ENCODE measurements around the gene FOXC1.

FOXC1 gene

DNA sequence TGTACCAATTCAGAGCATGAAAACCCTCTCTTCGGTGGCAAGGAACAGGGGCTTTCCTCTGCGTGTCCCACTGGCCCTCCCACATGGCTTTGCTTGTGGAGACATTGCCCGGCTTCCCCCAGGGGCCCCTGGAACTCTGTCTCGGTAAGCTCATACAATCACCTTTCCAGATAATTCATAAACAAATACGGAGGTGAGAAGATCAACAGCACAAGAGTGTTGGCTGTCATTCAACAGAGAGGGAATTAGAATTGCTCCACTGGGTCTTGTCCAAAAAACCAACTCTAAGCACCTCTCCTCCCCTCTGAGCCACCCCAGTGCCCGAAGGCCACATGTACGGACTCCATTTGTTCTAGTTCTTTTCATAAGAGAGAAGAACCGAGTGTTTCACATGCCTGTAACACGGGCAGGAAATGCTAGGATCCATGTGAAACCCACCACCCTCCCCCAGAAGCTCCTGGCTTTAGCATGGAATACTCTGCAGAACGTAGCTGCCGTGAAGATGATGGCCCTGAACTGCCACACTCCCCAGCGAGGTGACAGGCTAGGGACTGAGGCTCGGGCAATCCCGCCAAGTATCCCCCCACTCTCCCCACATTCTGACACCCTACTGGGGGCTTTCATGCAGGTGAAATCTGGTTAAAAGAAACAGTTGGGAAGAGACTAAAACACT lies 24.6 kb upstream of the FOXC1 start:
- DNase-seq (ENCODE audit: low read depth) = no peak

DNA sequence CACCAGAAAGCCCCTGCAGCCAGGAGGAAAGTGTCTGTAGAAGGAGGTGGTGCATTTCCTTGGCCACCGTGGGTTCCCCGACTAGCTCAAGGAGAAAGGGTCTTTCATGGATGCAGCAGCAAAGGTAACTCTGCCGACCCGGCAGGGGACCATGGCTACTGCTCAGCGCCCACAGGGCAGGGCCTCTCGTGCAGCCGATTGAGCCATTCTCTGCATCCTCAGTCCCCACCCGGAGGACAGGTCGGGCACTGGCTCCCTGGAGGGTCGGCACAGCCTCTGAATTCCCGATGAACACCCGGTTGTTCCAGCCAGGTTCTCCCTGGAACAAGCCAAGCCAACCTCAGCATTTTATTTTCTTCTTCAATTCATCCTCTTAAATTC lies 24.1 kb upstream of the FOXC1 start:
- DNase-seq (ENCODE audit: low read depth) = no peak

DNA sequence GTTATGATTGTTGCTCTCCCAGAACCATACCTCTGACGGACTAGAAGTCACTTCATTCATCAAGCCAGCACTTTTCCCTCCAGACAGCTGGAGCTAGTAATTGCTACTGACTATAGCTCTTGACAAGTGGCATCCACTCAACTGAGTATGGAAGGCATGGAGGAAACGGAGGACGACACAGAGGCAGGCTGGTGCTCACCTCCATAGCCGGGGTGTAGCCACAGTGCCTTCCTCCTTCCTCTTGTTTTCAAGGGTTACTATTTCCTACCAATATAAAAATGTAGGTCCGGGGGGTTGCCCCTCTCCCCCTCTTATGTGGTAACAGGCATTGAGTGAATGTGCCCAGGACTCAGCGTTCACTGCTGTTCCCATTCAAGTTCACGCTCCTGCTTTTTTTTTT lies 23.5 kb upstream of the FOXC1 start:
- no peak for DNase-seq (ENCODE audit: low read depth)

DNA sequence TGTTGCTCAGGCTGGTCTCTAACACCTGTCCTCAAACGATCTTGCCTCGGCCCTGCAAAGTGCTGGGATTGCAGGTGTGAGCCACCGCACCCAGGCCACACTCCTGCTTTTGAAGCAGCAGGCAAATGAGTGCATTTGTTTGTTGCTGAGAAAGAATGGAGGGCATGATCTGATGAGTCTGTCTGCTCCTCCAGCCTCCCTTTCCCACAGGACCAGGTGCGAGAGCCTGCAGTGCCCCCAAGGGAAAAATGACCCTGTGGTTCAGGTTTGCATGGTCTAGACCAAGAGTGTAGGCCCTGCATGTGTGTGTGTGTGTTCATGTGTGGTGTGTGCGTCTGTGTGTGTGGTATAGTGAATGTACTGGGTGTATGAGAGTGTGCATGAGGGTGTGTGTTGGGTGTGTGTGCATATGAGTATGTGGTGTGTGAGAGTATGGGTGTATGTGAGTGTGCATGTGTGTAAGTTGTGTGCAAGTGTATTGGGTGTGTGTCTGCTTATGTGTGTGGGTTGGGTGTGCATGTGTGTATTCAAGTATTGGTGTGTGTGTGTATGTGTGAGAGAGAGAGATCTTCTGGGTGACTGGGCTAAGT lies 22.8 kb upstream of the FOXC1 start:
- DNase-seq (ENCODE audit: low read depth) = no peak

DNA sequence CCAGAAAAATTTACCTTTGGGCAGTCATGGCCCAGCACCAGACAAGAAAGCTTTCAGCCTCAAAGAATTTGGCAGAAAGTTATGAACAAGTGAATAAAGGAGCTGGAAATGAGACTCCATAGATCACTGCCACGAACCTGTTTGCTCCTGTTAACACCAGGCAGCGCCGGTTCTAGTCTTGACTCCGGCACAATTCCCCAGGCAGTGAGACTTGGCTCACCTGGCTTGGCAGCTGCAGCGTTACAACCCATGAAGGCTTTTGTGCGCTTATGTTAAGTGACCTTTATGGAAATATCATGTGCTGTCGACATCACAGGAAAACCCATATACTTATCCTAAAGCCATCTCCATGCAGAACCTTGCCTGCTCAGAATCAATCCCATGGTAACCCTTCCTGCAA lies 22.2 kb upstream of the FOXC1 start:
- DNase-seq (ENCODE audit: low read depth) = no peak

DNA sequence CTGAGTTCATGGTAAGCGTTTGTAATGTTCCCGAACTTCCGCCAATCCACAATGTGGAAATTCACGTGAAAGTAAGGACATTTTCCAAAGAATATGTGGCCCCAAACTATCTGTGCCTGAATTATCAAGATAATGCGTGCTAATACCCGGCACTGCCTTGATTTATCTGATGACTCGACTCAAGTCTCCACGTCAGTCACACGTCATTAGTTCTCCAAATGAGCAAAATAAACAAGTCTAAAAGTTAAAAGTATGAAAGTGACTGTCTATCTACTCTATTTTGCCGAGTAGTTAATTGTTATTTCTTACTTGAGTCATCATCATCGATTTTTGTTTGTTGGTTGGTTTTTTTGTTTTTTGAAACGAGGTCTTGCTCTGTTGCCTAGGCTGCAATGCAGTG lies 21.7 kb upstream of the FOXC1 start:
- no peak for DNase-seq (ENCODE audit: low read depth)

DNA sequence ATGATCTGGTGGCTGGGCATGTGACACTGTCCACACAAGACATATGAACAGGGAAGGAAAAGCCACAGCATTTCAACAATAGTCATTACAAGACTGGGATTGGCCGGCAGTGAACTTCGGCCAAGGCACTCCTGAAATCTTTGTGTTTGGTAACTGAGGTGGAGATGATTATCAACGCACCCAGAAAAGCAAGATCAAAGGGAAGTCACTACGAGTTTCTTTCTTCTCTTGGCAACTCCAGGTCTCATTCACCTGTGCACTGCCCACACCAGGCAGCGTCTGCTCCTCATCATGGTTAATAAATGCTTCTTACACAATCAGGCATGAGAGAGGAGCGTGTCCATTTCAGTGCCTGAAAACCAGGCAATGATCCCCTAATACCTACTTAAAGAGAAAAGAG lies 20.5 kb upstream of the FOXC1 start:
- DNase-seq (ENCODE audit: low read depth) = no peak

DNA sequence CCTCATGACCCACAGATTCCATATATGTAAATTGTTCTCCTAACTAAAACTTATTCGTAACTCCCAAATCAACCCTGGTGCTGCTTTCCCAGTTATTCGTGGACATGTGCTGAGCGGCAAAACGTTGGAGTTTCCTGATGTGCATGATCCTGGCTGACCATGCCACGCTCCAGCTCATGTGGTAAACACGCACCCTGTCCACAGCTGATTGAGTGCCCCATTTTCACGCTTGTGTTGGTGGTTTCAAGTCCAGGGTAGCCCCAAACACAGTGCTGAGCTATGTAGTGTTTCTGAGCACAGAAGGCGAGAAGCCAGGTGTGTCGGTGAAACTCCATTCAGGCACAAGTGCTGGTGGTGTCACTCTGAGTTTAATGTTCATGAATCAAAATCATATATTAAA lies 19.1 kb upstream of the FOXC1 start:
- DNase-seq (ENCODE audit: low read depth) = no peak

DNA sequence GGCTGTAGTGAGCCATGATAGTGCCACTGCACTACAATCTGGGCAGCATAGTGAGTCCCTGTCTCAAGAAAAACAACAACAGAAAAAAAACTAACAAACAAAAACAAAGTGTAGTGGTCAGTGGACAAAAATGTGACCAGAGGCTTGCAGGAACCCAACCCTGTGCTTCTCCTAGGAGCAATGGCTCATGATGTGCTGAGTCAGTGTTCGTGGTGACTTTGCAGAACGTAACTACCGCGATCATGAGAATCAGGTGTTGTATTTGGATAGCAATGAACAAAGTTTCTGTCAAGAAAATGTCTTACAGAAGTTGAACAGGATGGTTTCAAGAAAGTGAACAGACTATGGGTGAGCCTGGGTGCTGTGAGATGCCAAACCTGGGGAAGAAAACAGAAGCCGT lies 18.5 kb upstream of the FOXC1 start:
- no peak for DNase-seq (ENCODE audit: low read depth)

DNA sequence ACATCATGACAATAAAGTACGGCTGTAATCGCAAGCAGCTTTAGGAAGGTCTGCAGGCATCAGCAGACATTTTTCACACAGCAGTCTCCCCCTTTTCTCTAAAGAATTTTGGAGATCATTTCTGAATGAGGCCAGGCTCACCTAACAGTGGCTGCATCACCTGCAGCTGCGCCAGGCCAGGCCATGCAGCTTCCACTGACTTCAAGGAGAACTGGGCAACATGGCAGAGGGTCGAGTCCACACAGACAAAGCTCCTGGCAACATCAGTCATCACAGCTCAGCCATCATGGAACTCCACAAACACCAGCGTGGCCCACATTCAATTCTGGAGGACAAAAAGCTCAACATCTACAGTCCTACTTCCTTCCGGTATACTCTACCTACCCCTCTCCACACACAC lies 17.8 kb upstream of the FOXC1 start:
- no peak for DNase-seq (ENCODE audit: low read depth)

DNA sequence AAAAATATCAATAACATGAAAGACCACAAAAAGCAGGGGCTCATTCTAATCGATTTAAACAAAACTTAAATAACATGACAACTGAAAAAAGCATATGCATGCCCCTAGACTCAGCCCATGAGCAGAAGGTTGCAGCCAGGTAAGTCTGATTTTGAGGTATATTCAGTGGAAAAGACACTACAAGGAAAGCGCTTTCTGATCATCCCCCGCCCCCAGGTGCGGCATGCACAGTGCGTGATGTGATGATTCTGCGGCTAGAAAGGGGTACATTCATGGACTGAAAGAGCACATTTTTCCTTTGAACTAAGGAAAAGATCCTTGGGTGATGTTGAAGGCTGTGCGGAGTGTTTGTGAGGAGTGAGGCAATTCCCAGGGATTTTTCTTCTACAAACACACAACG lies 16.9 kb upstream of the FOXC1 start:
- DNase-seq (ENCODE audit: low read depth) = no peak

DNA sequence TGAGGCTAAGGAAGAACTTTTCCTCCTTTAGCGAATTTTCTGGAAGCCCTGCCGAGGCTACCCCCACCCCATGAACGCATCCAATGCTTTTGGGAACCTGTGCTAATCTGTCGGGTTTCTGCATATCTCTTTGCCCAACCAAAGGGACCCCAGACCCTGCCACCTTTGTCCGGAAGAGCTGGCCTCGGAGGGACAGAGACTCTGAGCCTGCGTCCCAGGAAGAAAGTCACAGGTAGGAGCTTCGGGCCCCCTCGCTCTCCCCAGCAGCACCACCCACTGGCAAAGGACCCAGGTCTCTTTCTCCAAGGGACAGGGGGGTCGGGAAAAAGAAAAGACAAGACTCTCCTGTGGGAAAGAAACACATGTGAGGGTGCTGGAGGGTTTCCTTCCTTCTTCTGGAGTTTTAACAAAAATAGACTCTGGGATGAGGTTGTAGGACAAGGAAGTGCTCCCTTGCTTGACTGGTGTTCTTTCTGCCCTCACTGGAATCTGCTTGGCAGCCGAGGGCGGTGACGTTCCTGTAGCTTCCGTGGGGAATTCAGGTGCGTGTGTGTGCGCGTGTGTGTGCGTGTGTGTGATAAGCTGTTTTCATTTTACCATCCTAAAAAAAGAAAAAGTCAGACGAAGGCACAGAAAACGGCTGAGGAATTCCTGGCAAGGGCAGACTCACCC lies 16.3 kb upstream of the FOXC1 start:
- no peak for DNase-seq (ENCODE audit: low read depth)

DNA sequence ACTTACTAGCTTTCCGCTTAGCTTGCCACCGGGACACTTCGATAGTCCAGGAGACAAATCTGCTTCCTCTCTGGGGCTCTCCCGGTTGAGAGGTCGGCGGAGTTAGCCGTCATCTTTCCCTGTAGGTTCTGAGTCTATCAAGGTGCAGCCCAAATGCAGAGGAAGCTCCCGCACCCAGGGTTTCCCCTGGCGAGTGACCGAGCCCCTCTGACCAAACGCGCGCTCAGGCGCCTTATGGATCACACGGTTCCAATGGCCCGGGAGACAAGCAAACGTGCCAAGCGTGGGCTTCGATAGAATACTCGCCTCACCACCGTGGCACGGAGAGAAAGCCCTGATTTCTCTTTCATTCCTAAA lies 15.8 kb upstream of the FOXC1 start:
- no peak for DNase-seq (ENCODE audit: low read depth)

DNA sequence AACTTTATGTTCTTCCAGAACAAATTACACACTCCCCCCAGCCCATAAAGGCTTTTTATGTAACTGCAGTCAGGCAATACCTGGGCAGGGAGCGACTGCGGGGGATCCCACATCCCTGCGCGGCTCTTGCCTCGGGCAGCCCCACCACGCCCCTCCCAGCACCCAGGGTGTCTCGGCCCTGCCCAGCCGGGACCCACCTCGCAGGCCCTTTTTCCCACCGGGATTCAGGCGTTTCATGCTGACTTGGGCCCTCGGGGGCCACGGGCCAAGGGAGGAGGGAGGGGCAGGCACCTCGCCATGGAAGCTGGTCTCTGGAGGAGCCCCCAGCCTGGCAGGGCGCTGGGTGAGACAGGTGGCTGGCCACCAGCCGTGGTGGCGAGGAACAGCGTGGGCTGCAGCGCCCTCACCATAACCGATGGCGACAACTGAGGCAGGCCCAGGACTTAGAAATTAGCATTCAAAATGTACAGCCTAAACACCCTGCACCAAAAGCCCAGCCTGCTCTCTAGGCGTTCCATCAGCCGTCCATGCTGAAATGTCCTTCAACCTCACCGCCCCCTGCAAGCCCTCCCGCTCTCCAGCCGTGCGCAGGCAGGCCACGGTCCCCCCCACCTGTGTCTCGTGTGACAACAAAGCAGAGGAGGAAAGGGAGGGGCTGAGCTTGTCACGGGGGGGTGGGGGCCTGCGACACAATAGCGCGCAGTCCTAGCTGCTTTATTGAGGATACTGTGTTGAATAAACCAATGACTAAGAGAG lies 15.1 kb upstream of the FOXC1 start:
- DNase-seq (ENCODE audit: low read depth) = no peak

DNA sequence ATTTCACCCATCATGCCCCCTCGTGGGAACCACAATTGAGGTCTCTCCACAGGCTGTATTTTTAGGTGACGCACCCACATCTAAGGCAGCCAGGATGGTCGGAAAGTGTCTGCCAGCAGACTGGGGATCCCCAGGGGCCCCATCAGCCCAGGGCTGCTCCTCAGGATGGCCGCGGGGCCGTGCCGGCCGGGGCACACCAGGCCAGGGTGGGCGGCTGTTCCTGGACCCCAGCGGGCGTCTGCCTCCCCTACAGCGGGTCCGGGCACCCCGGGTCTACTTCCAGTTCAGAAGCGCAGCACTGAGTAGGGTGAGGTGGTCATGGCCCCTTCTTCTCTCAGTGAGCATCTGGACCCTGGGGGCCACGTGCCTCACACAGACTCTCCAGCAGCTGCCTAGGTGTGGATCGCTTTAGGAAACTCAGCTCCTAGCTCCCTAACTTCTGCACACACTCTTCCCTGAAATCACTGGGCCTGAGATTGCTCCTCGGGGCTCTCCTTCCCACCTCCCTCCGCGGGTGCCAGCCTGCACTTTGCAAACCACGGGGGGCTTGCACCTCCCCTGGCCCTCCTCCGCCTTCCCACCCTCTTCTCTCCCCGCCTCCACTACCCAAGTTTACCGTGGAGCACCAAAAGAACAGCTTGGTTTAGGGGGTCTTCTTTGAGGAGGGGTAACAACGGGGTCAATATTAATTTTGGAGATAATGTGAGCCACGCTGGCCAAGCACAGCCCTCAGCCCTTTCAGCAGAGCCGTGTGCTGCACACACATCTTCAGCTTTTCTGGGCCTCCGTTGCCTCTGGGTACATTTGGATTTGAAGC lies 14.2 kb upstream of the FOXC1 start:
- DNase-seq (ENCODE audit: low read depth) = no peak

DNA sequence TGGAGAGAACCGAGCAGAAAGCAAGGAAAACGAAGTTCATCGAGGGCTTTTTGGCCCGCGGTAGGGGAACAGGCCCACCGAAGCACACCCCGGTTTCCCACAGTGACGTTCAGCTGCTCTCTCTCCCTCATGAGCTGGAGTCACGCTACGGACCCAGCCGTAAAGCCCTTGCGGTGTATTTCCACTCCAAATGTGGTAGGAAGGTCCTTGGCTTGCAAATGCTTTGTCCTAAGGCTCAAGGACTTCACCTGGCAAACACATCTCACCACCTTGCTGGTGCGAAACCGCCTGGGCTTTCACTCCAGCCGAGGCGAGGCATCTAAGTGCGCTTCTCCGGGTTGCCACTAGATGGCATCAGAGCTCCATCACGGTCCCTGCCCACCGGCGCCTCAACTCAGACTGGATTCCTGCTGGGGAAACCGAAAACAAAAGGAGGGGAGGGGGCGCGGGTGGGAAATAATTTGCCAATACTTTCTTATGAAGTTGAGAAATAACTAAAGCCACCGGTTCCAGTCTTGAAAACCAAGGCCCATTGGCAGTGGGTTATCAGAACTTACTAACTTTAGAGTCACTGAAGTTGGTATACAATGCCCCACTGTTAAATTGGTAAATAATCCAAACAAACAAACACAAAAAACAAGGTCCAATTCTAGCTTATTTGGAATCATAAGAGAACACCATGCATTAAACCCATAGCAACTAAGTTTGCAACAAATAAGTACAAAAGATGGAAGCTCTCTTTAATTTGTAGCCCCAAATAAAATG lies 13.4 kb upstream of the FOXC1 start:
- DNase-seq (ENCODE audit: low read depth) = peak; percentile 32

DNA sequence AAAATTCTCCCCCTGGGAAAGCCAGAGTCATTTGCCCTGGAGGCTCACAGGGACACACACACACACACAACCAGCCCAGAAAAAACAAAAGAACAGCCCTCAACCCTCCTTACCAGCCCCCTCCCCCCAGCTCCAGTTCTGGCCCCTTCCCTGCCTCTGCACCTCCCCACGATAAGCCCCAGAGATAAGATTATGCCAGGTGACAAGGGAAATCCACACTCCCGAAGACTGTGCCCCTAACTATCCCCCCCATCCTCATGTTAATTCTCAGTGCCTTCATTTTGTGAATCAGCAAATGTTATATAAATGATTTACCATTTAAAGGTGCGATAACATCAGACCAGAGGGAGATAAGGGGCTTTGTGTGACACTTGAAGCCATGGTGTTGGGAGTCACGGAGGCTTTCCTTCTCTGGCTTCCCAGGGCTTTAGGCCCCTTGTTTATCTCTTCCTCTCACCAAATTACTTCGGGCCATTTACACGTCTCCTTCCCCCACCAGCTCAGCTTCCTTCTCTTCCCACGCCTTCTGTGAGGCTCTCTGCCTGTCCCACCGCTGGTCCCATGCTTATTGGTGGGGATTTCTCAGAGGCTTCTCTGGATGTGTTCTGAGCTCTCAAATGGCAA lies 12.5 kb upstream of the FOXC1 start:
- DNase-seq (ENCODE audit: low read depth) = no peak

DNA sequence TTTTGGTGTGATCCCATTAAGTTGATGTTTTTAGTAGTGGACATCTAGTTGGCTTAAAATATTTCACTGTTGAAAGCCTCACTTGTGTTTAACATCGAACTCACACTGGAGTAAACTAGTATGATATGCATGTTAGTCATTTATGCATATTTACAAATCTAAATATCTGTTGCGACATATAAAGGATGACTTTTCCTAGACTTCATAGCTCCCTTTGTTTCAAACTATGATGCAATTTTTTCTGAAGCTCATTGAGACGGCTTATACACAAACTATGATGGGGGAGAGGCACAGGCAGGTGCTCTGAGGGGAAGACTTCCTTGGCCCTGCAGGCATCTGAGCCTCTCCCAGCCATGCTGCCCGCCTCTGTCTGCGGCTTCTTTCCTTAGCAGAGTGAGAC lies 11.8 kb upstream of the FOXC1 start:
- DNase-seq (ENCODE audit: low read depth) = no peak

DNA sequence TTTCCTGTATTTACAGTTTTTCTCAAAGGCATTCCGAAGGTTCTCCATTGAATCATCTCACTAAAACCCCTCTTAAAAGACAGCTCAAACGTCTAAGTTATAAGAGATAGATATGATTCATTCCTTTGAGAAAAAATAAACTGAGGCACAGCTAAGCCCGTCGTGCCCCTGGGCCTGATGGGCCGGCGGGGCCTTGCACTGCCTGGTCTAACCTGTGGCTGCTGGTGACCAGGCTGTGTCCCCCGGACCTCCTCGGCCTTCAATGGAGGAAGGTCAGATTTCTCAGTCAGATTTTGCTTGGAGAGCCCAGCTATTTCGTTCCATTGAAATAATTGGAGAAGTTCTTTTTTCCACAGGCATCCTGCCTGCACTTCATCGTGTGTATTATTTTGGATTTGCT lies 11.3 kb upstream of the FOXC1 start:
- no peak for DNase-seq (ENCODE audit: low read depth)

DNA sequence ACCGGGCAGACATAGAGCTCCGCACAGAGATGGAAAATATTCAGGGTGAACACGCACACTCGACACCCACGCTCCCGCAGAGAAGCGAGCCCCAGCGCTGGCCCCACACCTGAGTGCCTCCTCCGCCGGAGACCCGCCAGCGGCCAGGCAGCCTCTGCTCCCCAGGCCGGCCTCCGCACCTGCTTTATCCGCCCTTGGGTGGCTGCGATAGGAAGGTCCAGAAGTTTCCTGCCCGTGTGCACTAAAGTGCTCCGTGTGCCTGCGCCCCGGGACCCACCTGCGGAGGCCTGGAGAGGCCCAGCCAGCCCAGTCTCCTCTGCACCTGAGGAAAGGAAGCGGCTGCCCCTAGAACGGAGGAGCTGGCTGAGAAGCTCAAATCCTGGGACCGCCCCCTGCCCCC lies 10.8 kb upstream of the FOXC1 start:
- DNase-seq (ENCODE audit: low read depth) = no peak

DNA sequence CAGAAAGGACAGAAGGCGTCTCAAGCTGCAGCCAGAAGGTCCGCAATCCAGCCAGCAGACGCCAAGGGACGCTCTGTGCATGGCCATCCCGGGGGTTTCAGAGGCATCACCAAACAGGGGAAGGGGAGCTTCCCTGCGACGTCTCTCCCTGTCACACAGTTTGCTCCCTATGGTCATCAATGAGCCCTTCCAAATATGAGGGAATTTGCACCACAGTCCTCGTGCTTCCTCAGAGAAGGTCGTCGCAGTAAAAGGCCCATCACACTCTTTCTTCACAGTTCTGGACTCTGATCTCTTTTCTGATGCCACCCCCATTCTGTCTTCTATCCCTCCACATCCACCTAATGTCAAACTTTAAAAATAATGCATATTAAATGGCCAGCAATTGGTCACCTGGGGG lies 10.2 kb upstream of the FOXC1 start:
- no peak for DNase-seq (ENCODE audit: low read depth)

All from stimulated activated CD8-positive, alpha-beta memory T cell treated with anti-CD3 and anti-CD28 coated beads, Interleukin-12 subunit alpha, Interleukin-12 subunit beta, amount 100 ng/mL, for 4 hours (primary cell).